Testis (tissue), 3 donors: ENCODE results near the gene LRRC37B. TPM values are rescaled to one million over a fixed set of nuclear protein-coding genes. Genes with fewer than 3 reads are reported as not detected.

Experiments used
- DNase-seq: peaks from one replicate; pipeline ENCODE4 v3.0.0-alpha.2; 2019
- H3K27ac ChIP-seq, 2 donors: fragments of 200-600 bp; sonication (generic); one replicate each; pipeline ENCODE4 v1.5.1; 2019
- H3K27me3 ChIP-seq: fragments of 200-600 bp; sonication (generic); one replicate; pipeline ENCODE4 v1.5.1; 2019
- H3K36me3 ChIP-seq: fragments of 200-600 bp; sonication (generic); one replicate; pipeline ENCODE4 v1.5.1; 2017; ENCODE audit warnings: low read depth; ENCODE audit errors: missing control alignments
- H3K4me1 ChIP-seq: fragments of 200-600 bp; sonication (generic); one replicate; pipeline ENCODE4 v1.5.1; 2019
- H3K4me3 ChIP-seq, 2 donors: fragments of 200-600 bp; sonication (generic); one replicate each; pipeline ENCODE4 v1.5.1; 2017 to 2019
- H3K9me3 ChIP-seq: fragments of 200-600 bp; sonication (generic); one replicate; pipeline ENCODE4 v1.5.1; 2017
- POLR2A ChIP-seq: fragments of 450-650 bp; IDR thresholded peaks from one replicate; pipeline ENCODE4 v1.6.1; 2017; ENCODE audit warnings: antibody characterized with exemption, mild to moderate bottlenecking, moderate library complexity
- WGBS, 2 donors: methylation state at CpG; one replicate each; pipeline ENCODE4 v1.1.5; 2018; 5-methylcytosine and 5-hydroxymethylcytosine counted together
- intact Hi-C: fragments of 100-400 bp; cut with DNase I; formaldehyde crosslinking; loops from one replicate; pipeline ENCODE4 v1.15.1; 2023; ENCODE audit warnings: low total_unique reads
- polyA plus RNA-seq: library from polyadenylated mRNA; stranded (reverse); fragments of 350-450 nt; fragmentation: Illumina TruSeq; extraction: RNeasy Lipid Tissue Mini Kit (QIAGEN cat#74804); gene quantifications from one replicate; pipeline ENCODE4 v1.2.3, GENCODE V29; 2014; ENCODE audit warnings: low read depth, low replicate concordance; ENCODE audit not compliant: insufficient read depth
- small RNA-seq, 2 donors: library from RNA; depleted of rRNA; stranded (forward); fragments of <200 nt; gene quantifications; one replicate each; pipeline ENCODE3, GENCODE V24; 2016
- total RNA-seq, 2 donors: library from RNA; depleted of rRNA; stranded (reverse); fragments of >200 nt; gene quantifications; one replicate each; pipeline ENCODE4 v1.2.3, GENCODE V29; 2016
- TF ChIP-seq, protein P1 (sequence below), 3 experiments: fragments of 450-650 bp in 2 of 3; fragments of 200-600 bp in 1 of 3; sonication (generic) in 1 of 3; IDR thresholded peaks; one replicate each; pipeline ENCODE4 v1.5.1; 2016 to 2019; ENCODE audit warnings: antibody characterized with exemption in 3 of 3, mild to moderate bottlenecking in 2 of 3, moderate library complexity in 1 of 3

Gene LRRC37B
- total and polyA plus RNA-seq, 3 donors from 2014 or later, result 35.6 to 53.4 (median 37.8) TPM

DNA sequence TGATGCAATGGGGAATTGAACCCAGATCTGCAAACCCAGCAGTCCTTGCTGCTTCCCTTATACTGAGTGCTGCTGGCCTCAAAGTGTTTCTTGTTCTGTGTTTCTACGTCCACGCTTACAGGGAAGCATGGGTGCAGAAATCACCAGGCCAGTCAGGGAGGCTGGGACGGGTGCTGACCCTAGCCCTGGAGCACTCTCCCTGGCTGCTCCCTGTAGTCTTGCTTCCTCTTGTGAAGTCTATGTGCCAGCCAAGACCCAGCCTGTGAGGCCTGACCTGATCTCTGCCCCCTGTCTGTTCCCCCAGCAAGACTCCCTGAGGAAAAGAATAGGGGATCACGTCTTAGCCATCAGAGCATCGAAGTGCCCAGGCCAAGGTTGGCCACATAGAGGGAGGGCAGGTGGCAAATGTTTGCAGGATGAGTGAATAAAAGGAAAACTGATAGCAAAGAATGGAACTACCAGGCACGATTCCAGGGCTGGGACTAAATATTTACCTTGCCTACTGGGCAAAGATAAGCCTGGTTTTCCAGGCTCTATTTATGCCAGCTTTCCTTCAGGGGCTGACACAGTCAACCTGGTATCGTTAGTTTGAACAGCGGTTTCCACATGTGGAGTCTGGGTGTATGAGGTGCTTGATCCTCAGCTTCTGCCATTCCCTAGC is 93.9 kb downstream of the LRRC37B start:
- intact Hi-C loops, result no loop called here
- Histone ChIP-seq H3K36me3 (no peaks in the 10 kb centered on the region), H3K27ac (no peak overlapping the region), H3K4me3 (no peak overlapping the region), H3K4me1 (no peaks in the 10 kb centered on the region), H3K27me3 (no peaks in the 10 kb centered on the region), H3K9me3 (no peaks in the 10 kb centered on the region)
- 81 to 84% methylated on average over 8 of the region's 8 CpGs for WGBS, 2 donors
- no peak for DNase-seq
- TF ChIP-seq, protein P1, sequence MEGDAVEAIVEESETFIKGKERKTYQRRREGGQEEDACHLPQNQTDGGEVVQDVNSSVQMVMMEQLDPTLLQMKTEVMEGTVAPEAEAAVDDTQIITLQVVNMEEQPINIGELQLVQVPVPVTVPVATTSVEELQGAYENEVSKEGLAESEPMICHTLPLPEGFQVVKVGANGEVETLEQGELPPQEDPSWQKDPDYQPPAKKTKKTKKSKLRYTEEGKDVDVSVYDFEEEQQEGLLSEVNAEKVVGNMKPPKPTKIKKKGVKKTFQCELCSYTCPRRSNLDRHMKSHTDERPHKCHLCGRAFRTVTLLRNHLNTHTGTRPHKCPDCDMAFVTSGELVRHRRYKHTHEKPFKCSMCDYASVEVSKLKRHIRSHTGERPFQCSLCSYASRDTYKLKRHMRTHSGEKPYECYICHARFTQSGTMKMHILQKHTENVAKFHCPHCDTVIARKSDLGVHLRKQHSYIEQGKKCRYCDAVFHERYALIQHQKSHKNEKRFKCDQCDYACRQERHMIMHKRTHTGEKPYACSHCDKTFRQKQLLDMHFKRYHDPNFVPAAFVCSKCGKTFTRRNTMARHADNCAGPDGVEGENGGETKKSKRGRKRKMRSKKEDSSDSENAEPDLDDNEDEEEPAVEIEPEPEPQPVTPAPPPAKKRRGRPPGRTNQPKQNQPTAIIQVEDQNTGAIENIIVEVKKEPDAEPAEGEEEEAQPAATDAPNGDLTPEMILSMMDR (IDR thresholded peaks at IDR 0.05), result no peak
- TF ChIP-seq POLR2A, result no peak

DNA sequence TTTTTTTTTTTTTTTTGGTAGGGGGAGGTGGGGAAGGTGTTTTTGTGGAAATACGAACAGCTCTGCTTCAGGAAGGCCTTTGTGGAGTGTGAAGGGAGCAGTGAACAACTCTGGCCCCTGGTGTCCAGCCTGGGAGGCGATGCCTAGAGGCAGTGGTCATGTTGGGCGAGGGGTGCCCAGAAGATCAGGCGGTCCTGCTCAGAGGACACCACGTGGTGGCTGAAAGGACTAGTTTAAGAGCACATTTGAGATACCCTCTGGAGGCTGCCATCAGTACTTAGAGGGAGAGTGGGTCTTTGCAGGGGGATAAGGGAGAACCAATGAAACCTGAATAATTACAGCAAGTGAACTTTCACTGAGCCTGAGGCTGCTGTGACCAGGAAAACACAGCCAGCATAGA is 95.0 kb downstream of the LRRC37B start:
- WGBS, 2 donors, result 83 to 89% methylated on average over 5 of the region's 5 CpGs
- no peaks in the 10 kb centered on the region for H3K9me3 ChIP-seq
- TF ChIP-seq POLR2A, result no peak
- TF ChIP-seq, protein P1 (IDR thresholded peaks at IDR 0.05), result no peak
- intact Hi-C loops, result no loop called here
- H3K4me1 ChIP-seq, result no peaks in the 10 kb centered on the region
- no peaks in the 10 kb centered on the region for H3K36me3 ChIP-seq
- H3K4me3 ChIP-seq, result no peak overlapping the region
- no peak for DNase-seq
- H3K27me3 ChIP-seq, result no peaks in the 10 kb centered on the region
- H3K27ac ChIP-seq, result no peak overlapping the region

DNA sequence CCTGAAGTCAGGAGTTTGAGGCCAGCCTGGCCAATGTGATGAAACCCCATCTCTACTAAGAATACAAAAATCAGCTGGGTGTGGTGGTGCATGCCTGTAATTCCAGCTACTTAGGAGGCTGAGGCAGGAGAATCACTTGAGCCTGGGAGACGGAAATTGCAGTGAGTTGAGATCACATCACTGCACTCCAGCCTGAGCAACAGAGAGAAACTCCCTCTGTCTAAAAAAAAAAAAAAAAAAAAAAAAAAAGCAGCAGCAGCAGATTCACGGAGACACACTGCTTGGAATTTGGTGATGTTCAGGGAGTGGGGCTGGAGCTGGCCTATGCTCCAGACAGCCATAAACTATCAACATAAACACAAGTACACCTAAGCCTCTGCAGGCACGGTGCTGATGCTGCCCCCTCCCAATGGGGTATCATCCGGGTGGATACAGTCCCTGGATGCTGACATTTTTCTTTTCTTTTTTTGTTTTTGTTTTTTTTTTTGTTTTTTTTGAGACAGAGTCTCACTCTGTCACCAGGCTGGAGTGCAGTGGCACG is 95.5 kb downstream of the LRRC37B start:
- no peak for DNase-seq
- intact Hi-C loops, result no loop called here
- no peak for TF ChIP-seq POLR2A
- TF ChIP-seq, protein P1 (IDR thresholded peaks at IDR 0.05), result no peak
- Histone ChIP-seq H3K36me3 (no peaks in the 10 kb centered on the region), H3K27ac (no peak overlapping the region), H3K4me3 (no peak overlapping the region), H3K4me1 (no peaks in the 10 kb centered on the region), H3K9me3 (no peaks in the 10 kb centered on the region), H3K27me3 (no peaks in the 10 kb centered on the region)
- 86 to 87% methylated on average over 5 of the region's 5 CpGs for WGBS, 2 donors

Small RNA genes lying within 50 kb of the gene (small RNA-seq; reads per million reads assigned to genes)
- gene AC090616.4 (0 reads per million in 2 donors), gene RNA5SP437 (0 reads per million in 2 donors)

Other genes starting within 250 kb of the LRRC37B start
- 100 to 1,000 TPM; 138 to 142 TPM for gene COPRS, start 148.1 kb upstream of the LRRC37B start, total RNA-seq
- gene COPRS, start 148.1 kb upstream of the LRRC37B start, polyA plus RNA-seq, result 485 TPM
- 10 to 100 TPM; 45.0 to 46.5 TPM for gene UTP6, start 105.7 kb upstream of the LRRC37B start, total RNA-seq
- 80.6 TPM for gene UTP6, start 105.7 kb upstream of the LRRC37B start, polyA plus RNA-seq
- gene SUZ12, start 70.4 kb upstream of the LRRC37B start, total RNA-seq, result 10 to 100 TPM; 38.2 to 42.0 TPM
- 31.1 TPM for gene SUZ12, start 70.4 kb upstream of the LRRC37B start, polyA plus RNA-seq
- 10 to 100 TPM; 51.3 to 60.6 TPM for gene RHOT1, start 135.1 kb downstream of the LRRC37B start, total RNA-seq
- 42.6 TPM for gene RHOT1, start 135.1 kb downstream of the LRRC37B start, polyA plus RNA-seq